ENCODE results near the gene FAM228B.

FAM228B gene

DNA sequence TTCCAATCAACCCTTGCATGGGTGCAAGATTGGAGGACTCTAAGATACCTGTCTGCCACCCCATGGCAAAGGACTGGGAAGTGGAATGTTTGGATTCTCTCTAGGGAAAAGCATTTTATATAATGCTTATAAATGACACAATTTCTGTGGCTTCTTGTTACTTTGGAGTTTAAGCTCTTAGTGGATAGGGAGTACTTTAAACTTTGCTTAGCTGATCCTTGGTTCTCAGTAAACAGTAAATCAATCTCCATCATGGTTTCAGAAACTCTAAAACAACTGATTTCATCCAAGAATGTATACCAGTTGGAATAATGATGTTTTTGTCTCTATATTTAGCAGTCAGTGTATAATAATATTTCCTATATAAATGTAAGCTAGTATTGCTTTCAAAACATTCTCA, 37.5 kb downstream of the FAM228B start:
- H3K4me1 ChIP-seq (ENCODE audit: insufficient read depth, low read length, poor library complexity, severe bottlenecking), result no peaks in the 10 kb centered on the region
- no peaks in the 10 kb centered on the region for H3K9me3 ChIP-seq (ENCODE audit: insufficient read depth, low read depth, low read length)
- H3K36me3 ChIP-seq (ENCODE audit: insufficient read depth, low read length), result no peaks in the 10 kb centered on the region
- TF ChIP-seq EZH2phosphoT487 (IDR thresholded peaks at IDR 0.05; ENCODE audit: borderline replicate concordance), result no peak
- TF ChIP-seq, protein P1, sequence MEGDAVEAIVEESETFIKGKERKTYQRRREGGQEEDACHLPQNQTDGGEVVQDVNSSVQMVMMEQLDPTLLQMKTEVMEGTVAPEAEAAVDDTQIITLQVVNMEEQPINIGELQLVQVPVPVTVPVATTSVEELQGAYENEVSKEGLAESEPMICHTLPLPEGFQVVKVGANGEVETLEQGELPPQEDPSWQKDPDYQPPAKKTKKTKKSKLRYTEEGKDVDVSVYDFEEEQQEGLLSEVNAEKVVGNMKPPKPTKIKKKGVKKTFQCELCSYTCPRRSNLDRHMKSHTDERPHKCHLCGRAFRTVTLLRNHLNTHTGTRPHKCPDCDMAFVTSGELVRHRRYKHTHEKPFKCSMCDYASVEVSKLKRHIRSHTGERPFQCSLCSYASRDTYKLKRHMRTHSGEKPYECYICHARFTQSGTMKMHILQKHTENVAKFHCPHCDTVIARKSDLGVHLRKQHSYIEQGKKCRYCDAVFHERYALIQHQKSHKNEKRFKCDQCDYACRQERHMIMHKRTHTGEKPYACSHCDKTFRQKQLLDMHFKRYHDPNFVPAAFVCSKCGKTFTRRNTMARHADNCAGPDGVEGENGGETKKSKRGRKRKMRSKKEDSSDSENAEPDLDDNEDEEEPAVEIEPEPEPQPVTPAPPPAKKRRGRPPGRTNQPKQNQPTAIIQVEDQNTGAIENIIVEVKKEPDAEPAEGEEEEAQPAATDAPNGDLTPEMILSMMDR (conservative IDR thresholded peaks at IDR 0.05; ENCODE audit: low read length), result no peak
- no peak overlapping the region for H3K4me3 ChIP-seq (ENCODE audit: low read length, poor library complexity, severe bottlenecking)
- no peak overlapping the region for H3K9ac ChIP-seq (ENCODE audit: low read depth, low read length, poor library complexity, severe bottlenecking)
- H3K4me2 ChIP-seq (ENCODE audit: low read depth, low read length, poor library complexity, severe bottlenecking), result no peak overlapping the region
- H3K27me3 ChIP-seq (ENCODE audit: insufficient read depth, low read length, poor library complexity, severe bottlenecking), result no peaks in the 10 kb centered on the region
- no peaks in the 10 kb centered on the region for H3K9me2 ChIP-seq (replicated peaks; ENCODE audit: low read depth, low read length)
- no peaks in the 10 kb centered on the region for H3F3A ChIP-seq (ENCODE audit: low read depth)
- no peaks in the 10 kb centered on the region for H4K20me1 ChIP-seq (ENCODE audit: insufficient read depth, low read length, poor library complexity, severe bottlenecking)
- H2AFZ ChIP-seq (ENCODE audit: low read length), result no peak overlapping the region
- H3K79me2 ChIP-seq (ENCODE audit: insufficient read depth, low read length), result no peaks in the 10 kb centered on the region

DNA sequence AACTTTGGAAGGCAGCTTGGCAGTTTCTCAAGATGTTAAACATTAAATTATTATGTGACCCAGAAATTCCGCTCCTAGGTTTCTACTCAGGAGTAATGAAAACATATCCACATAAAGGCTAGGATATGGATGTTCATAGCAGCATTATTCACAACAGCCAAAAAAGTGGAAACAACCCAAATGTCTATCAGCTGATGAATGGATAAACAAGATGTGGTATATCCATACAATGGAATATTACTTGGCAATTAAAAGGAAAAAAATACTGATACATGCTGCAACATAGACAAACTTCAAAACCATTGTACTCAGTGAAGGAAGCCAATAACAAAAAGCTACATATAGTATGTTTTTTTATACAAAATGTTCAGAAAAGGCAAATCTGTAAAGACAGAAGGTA, 39.2 kb downstream of the FAM228B start:
- no peaks in the 10 kb centered on the region for H3K4me1 ChIP-seq (ENCODE audit: insufficient read depth, low read length, poor library complexity, severe bottlenecking)
- H3K4me2 ChIP-seq (ENCODE audit: low read depth, low read length, poor library complexity, severe bottlenecking), result no peak overlapping the region
- H3K9me3 ChIP-seq (ENCODE audit: insufficient read depth, low read depth, low read length), result no peaks in the 10 kb centered on the region
- no peaks in the 10 kb centered on the region for H4K20me1 ChIP-seq (ENCODE audit: insufficient read depth, low read length, poor library complexity, severe bottlenecking)
- H3K79me2 ChIP-seq (ENCODE audit: insufficient read depth, low read length), result no peaks in the 10 kb centered on the region
- TF ChIP-seq EZH2phosphoT487 (IDR thresholded peaks at IDR 0.05; ENCODE audit: borderline replicate concordance), result no peak
- TF ChIP-seq, protein P1 (conservative IDR thresholded peaks at IDR 0.05; ENCODE audit: low read length), result no peak
- H3K4me3 ChIP-seq (ENCODE audit: low read length, poor library complexity, severe bottlenecking), result no peak overlapping the region
- no peaks in the 10 kb centered on the region for H3K36me3 ChIP-seq (ENCODE audit: insufficient read depth, low read length)
- no peaks in the 10 kb centered on the region for H3F3A ChIP-seq (ENCODE audit: low read depth)
- no peaks in the 10 kb centered on the region for H3K9me2 ChIP-seq (replicated peaks; ENCODE audit: low read depth, low read length)
- no peak overlapping the region for H2AFZ ChIP-seq (ENCODE audit: low read length)
- H3K9ac ChIP-seq (ENCODE audit: low read depth, low read length, poor library complexity, severe bottlenecking), result no peak overlapping the region
- H3K27me3 ChIP-seq (ENCODE audit: insufficient read depth, low read length, poor library complexity, severe bottlenecking), result no peaks in the 10 kb centered on the region

DNA sequence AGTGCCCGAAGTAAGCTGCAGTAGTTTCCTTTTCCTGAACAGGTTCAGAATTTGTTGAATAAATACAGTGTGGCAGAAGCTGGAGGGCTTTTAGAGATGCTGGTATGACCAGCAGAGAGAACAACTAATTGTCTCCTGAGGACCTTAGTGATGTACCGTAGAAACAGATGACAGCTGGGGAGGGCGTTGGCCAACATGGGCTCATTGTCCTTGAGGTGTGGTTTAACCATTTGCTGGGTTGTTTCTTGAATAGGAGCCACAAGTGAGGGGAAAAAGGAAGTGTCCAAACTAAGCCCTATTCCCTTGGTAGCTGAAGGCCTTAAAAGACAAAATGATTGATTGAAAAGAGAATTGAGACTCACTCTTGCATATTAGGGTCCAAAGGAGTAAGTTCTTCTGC, 39.9 kb downstream of the FAM228B start:
- H4K20me1 ChIP-seq (ENCODE audit: insufficient read depth, low read length, poor library complexity, severe bottlenecking), result no peaks in the 10 kb centered on the region
- no peaks in the 10 kb centered on the region for H3K9me3 ChIP-seq (ENCODE audit: insufficient read depth, low read depth, low read length)
- no peak overlapping the region for H3K4me2 ChIP-seq (ENCODE audit: low read depth, low read length, poor library complexity, severe bottlenecking)
- no peaks in the 10 kb centered on the region for H3K36me3 ChIP-seq (ENCODE audit: insufficient read depth, low read length)
- TF ChIP-seq EZH2phosphoT487 (IDR thresholded peaks at IDR 0.05; ENCODE audit: borderline replicate concordance), result no peak
- TF ChIP-seq, protein P1 (conservative IDR thresholded peaks at IDR 0.05; ENCODE audit: low read length), result no peak
- H3K4me3 ChIP-seq (ENCODE audit: low read length, poor library complexity, severe bottlenecking), result no peak overlapping the region
- no peaks in the 10 kb centered on the region for H3F3A ChIP-seq (ENCODE audit: low read depth)
- no peaks in the 10 kb centered on the region for H3K9me2 ChIP-seq (replicated peaks; ENCODE audit: low read depth, low read length)
- H3K4me1 ChIP-seq (ENCODE audit: insufficient read depth, low read length, poor library complexity, severe bottlenecking), result no peaks in the 10 kb centered on the region
- no peak overlapping the region; the same call in 1 of the 2 replicates for H2AFZ ChIP-seq (ENCODE audit: low read length)
- H3K79me2 ChIP-seq (ENCODE audit: insufficient read depth, low read length), result no peaks in the 10 kb centered on the region
- no peaks in the 10 kb centered on the region for H3K27me3 ChIP-seq (ENCODE audit: insufficient read depth, low read length, poor library complexity, severe bottlenecking)
- no peak overlapping the region for H3K9ac ChIP-seq (ENCODE audit: low read depth, low read length, poor library complexity, severe bottlenecking)

Measured in Loucy (cell line).